Astrocyte of the cerebellum (primary cell): ENCODE data around the gene PHF21A.

ENCODE experiments used
- DNase-seq: peaks from one replicate; pipeline ENCODE4 v3.0.0-alpha.2; 2011; ENCODE audit warnings: low read depth
- H3K4me3 ChIP-seq: 2 replicates; pipeline ENCODE4 v1.5.1; 2011; ENCODE audit warnings: mild to moderate bottlenecking, low read depth, low read length, moderate library complexity
- CTCF ChIP-seq: IDR thresholded peaks from 2 replicates; pipeline ENCODE4 v1.5.1; 2012; ENCODE audit warnings: low read length, low read depth, moderate library complexity, mild to moderate bottlenecking; ENCODE audit errors: missing control alignments
- in situ Hi-C: cut with HindIII; loops from 2 replicates; pipeline ENCODE4 v1.10.0; 2017; ENCODE audit warnings: low sequenced_read_pairs

Gene PHF21A

GRCh38 chr11:45967506-45967905, 153.7 kb downstream of the PHF21A start:
- in situ Hi-C loops = no loop called here
- TF ChIP-seq CTCF = no peak
- DNase-seq = no peak

GRCh38 chr11:45964911-45965389, 156.3 kb downstream of the PHF21A start:
- TF ChIP-seq CTCF = peak; percentile 91
- DNase-seq = peak; percentile 63
- in situ Hi-C loops = no loop called here
- no peak overlapping the region for H3K4me3 ChIP-seq

More at GRCh38 chr11:45967506-45967905, 153.7 kb downstream of the PHF21A start:
- H3K4me3 ChIP-seq = no peak overlapping the region

- in situ Hi-C loops = no loop called here
- no peak for TF ChIP-seq CTCF
These were observed 159.5 kb downstream of the PHF21A start for GRCh38 chr11:45961751-45962240.

GRCh38 chr11:45960387-45961095, 160.7 kb downstream of the PHF21A start:
- TF ChIP-seq CTCF = no peak
- H3K4me3 ChIP-seq = no peak overlapping the region
- in situ Hi-C loops = no loop called here
- DNase-seq = no peak

More at GRCh38 chr11:45961751-45962240, 159.5 kb downstream of the PHF21A start:
- no peak for DNase-seq
- H3K4me3 ChIP-seq = no peak overlapping the region

GRCh38 chr11:45959851-45960250, 161.4 kb downstream of the PHF21A start:
- DNase-seq = no peak
- H3K4me3 ChIP-seq = no peak overlapping the region
- in situ Hi-C loops = no loop called here
- TF ChIP-seq CTCF = no peak

GRCh38 chr11:45949992-45950407, 171.3 kb downstream of the PHF21A start:
- no peak for TF ChIP-seq CTCF
- H3K4me3 ChIP-seq = no peak overlapping the region
- in situ Hi-C loops = no loop called here
- no peak for DNase-seq
